GM19035 (cell line): ENCODE measurements around the gene MYH15.

ENCODE experiments used
- ATAC-seq: cut with Tn5 transposase; IDR thresholded peaks from one replicate; pipeline ENCODE4 v1.9.1; 2021; ENCODE audit not compliant: unreplicated experiment

MYH15 gene

DNA sequence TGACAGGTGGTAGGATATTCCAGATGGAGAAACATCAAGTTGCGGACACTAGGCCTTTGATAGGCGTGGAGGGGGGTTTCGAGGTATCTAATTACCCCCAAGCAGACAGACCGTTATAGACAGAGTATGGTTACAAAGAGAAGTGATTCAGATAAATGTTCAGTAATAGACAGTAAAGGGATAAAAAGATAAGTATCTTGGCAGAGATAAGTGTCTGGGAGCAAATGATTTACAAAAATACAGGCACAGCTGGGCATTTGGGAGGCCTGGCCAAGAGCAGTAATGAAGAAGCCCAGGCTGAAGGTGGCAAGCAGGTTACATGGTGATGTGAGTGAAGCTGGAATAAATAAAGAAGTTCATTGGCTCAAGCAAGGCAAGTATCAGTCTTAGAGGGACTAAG, 659 bp upstream of the MYH15 start:
- ATAC-seq = no peak

DNA sequence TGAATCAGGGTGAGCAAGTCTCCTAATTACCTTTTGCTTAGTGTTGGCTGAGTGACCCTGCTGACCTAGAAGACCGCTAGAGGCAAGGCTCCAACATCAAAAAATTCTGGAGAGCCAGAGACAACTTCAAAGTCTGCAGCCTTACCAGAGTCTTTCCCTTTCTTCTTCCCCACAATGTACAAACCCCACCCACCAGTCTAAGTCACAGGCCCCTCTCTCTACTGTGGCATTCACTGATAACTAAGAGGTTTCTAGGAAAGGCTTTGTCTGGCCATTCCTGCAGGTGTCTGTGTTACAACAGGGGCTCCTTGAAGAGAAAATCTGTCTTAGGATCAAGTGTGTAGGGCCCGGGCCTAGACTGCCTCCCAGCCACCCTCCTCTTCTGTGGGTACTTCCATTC, 525 bp downstream of the MYH15 start:
- no peak for ATAC-seq

DNA sequence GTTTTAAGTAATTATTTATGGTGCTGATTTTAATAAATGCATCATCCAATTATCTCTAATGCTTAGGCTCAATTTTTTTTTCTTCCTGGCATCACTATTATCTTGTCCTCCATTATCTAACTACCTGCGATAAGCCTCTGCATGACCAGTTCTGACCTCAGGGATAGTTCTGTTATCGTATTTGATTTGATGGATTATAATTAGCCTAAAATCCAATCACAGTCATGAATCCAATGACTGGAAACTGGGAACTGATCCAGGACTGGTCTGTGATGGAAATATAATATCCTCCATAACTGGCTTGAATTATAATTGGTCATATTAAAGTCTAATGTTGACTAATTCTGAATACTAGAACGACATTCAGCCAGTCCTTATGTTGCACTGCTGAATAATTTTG, 1.1 kb downstream of the MYH15 start:
- no peak for ATAC-seq

DNA sequence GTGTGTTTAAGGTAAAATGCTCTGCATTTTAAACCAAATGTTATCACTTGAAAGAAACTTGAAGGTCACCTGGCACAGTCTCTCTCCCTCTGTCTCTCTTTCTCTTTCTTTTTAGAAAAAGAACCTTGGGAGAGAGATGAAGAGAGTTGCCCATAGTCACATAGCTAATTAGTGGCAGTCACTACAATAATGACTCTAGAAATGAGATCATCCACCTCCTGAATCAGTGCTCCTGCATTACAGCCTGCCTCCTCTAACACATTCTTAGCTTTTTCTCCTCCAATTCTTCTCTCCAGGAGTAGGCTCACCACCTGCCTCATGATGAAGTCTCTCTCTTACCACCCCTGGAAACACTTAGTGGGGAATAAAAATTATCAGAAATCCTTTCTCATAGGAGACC, 2.5 kb downstream of the MYH15 start:
- ATAC-seq = no peak

DNA sequence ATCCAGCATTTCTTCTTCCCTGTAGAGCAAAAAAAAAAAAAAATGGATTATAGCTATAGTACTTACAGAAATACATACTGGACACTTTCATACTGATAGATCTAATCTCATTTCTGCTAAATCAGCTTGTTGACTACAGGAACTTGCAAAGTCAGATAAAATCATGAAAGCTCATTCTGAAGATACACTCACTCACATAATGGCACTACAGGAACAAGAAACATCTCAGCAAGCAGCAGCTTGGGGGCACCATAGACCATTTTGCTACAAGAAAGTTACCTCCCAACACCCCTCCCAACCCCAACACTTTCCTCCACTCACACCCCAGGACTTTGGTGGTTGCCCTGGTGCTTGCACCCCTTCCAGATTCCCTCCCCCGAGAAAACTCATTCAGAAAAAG, 4.6 kb downstream of the MYH15 start:
- no peak for ATAC-seq

DNA sequence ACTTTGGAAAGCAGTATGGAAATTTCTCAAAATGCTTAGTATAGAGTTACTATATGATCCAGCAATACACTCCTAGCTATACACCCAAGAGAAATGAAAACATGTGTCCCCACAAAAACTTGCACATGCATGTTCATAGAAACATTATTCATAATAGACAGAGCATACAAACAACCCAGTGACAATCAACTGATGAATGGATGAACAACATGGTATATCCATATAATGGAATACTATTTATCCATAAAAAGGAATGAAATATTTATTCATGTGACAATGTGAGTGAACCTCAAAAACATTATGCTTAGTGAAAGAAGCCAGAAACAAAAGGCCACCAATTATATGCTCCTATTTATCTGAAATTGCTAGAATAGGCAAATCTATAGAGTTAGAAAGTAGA, 6.7 kb downstream of the MYH15 start:
- no peak for ATAC-seq

DNA sequence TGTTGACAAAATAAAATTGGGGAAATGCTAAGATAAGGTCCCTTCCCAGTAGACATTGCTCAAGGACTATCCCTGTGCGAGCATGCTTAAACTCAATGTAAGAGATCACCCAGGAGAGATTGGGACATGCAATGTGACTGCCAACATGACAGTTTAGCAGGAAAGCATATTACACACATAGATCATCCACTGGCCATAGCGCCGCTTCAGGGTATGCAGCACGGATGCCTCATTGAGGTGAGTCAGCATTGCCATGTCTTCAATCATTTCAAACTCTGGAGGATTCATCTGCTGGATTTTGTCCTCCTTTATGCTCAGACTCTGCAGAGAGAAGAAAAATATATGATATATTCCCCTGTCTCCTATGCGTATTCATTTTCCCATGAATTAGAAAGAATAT, 8.9 kb downstream of the MYH15 start:
- no peak for ATAC-seq

DNA sequence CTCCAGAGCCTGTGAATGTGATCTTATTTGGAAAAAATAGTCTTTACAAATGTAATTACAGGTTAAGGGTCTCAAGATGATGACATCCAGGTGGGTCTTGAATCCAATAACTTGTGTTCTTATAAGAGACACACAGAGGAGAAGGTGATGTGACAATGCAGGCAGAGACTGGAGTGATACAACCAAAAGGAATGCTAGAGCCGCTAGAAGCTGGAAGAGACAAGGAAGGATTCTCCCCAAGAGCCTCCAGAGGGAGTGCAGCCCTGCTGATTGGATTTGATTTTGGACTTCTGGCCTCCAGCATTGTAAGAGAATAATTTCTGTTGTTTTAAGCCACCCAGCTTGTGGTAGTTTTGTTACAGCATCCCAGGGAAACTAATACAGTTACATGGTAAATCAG, 9.7 kb downstream of the MYH15 start:
- ATAC-seq = no peak

DNA sequence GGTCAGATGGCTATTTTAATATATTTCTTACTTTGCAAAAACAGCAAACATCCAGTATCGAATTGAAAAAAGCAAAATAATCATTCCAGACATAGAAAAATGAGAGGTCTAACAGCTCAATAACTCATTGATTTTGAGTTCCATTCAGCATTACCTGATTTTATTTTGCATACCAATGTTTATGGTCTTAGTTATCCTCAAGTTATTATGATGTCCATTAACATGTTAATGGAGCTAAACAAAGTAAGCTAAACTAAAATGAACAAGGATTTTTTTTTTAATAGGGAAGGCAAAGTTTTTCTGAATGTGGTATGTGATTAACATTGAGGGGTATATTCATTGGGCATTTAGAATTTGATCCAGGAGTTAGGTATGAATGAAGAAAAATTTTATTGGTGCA, 13.1 kb downstream of the MYH15 start:
- no peak for ATAC-seq

DNA sequence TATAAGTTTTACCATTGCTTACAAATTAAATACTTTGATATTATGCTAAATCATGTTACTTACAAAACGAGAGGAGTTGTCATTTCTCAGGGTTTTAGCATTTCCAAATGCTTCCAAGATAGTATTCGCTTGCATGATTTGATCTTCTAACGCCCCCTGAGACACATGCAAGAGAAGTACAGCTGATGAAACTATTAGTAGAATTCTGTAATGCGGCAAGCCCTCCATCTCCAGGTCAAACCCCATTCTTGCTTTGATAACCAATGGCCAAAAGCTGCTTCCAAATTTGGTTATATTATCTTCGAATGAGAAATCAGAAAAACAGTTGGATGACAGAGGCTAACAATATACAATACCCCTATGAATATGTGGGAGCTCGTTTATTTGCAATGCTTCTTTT, 14.7 kb downstream of the MYH15 start:
- no peak for ATAC-seq

DNA sequence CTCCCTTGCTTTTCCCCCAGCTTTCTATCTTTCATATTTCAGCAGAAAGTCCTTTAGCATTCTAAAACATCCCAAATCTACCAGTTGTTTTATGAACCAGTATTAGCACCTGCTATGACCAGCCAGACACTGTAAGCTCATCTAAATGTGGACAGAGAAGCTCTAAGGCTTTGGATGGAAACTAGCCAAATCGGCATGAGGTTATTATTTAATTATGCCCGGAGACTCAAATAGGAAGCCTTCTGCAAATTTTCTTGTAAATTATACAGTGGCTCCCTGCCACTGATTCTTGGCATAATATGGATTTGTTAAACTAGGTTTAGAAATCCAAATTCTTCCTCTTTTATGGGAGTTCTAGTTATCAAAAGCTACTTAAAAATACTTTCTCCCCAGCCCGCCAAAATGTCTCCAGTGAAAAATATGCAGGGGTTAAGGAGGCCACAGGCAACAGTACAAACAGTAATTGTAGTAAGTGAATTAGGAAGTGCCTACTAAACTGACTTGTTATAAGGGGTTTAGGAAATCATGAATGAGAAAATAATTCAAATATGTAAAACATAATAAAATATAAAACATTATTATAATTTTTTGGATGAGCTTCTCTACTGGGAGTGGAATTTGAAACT, 15.4 kb downstream of the MYH15 start:
- no peak for ATAC-seq

DNA sequence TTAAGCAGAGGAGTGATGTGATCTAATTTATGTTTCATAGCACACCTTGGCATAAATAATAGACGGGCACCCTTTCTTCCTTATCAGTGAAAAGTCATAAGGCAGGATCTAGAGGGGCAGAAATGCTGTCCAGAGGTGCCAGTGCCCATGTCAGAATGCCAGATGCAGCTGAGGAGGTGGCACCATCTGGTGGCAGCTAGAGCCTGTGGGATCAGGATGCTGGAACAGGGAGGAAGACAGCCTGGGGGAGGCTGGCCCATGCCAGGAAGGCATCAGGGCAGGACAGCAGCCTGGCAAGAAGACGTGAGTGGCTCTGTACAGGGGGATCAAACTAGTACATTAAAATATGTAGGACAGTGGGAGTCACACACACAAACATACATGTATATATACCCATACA, 16.5 kb downstream of the MYH15 start:
- ATAC-seq = no peak

DNA sequence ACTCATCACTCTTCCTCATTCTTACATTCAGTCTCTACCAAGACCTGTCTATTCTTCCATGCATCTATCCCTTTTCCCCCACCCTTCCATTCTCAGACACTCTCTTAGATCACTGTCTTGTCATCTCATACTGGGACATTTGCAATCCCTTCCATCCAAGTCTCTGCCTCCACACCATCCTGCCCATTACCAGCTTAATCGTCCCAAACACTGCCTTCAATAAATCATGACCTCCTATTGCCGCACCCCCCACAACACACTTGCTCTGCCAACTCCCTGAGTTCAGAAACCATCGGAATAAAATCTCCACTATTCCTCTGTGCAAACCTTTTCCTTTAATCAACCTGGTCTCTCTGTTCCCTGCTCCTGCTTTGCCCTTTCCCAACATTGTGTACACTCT, 18.9 kb downstream of the MYH15 start:
- no peak for ATAC-seq

DNA sequence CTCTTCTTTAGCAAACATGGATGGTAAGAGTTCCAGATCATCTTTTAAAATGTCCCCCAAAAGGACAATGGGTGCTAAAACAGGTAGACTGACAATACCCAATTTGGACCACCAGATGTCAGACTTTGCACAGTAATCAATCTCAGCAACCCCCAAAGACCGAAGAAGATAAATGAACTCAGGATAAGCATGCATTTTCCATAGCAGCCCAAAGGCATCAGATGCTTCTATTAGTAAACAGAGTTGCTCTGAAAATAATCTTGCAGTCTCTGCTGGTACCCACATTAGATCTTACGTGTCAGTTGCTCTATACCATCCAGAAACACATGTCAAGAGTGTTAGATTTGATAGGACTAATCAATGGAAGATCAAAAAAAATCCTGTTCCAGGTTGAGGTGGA, 20.6 kb downstream of the MYH15 start:
- ATAC-seq = peak; percentile 66

DNA sequence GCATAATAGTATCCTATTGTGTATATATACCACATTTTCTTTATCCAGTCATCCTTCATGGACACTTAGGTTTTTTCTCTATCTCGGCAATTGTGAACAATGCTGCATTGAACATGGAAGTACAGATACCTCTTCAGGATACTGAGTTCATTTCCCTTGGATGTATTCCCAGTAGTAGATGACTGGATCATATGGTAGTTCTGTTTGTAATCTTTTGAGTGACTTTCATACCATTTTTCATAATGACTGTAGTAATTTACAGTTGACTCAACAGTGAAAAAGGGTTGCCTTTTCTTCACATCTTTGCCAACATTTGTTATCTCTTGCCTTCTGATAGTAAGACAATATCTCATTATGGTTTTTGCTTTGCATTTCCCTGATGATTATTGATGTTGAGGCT, 21.8 kb downstream of the MYH15 start:
- ATAC-seq = no peak

DNA sequence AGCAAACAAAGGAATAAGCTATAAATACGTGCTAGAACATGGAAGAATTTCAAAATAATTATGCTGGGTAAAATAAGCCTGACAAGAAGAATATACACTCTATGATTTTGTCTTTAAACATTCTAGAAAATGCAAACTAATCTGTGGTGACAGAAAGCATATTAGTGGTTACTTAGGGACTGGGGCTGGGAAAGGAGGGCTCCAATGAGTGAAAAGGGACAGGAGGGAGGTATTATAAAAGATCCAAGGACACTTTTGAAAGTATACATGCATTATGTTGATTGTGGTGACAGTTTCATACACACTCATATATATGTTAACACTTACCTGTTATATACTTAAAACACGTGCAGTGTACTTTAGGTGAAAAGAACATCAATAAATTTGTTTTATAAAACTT, 23.0 kb downstream of the MYH15 start:
- ATAC-seq = no peak

DNA sequence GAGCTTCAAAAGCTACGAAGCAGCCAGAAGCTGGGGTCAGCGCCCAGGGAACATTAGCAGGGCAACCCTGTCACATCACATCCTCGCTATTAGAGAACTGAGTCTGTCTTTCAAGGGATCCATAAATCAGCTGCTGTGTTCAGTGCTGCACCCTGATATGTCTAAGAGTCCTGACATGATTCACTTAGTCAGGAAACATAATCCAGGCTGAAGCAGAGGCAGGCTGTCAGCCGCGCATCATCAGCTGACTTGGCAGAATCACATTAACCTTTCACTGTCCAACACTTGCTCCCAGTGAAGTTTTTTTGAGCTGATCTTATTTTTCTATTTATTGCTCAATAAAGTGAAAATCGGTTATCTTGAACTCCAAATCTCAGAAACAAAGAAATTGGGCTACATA, 23.5 kb downstream of the MYH15 start:
- ATAC-seq = no peak

DNA sequence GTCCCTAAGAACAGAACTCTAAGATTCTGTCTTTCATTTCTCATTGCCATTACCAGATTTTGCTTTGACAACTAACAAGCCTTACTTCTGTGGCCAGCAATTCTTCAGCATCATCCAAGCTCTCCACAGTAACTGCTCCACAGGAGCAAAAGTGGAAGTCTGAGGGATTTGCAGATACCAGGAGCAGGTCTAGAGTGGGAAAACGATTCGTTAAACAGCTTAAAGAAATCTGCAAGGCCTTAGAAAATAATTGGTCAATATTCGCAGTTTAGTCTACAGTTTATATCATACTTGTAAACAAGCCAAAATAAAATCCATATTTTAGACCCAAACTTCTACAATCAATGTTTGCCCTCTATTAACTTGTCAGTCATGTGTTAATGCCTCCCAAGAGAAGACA, 24.1 kb downstream of the MYH15 start:
- no peak for ATAC-seq

DNA sequence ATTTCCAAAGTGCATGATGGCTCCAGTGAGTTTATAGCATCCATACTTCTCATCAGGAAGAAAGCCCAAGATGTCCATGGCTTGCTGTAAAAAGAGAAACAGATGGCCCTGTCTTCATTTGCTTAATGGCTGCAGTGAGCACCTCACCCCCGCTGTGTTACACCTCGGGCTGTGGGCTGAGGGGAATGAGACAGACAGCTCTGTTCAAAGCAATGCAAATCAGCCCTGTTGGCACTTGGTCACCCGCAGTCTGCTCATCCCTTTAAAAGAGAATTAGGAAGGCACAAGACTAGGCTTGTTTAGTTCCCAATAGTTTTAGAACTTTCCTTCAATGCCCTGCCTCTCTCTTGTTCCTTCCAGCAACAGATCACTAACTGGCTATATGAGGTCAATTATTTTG, 25.2 kb downstream of the MYH15 start:
- ATAC-seq = no peak

DNA sequence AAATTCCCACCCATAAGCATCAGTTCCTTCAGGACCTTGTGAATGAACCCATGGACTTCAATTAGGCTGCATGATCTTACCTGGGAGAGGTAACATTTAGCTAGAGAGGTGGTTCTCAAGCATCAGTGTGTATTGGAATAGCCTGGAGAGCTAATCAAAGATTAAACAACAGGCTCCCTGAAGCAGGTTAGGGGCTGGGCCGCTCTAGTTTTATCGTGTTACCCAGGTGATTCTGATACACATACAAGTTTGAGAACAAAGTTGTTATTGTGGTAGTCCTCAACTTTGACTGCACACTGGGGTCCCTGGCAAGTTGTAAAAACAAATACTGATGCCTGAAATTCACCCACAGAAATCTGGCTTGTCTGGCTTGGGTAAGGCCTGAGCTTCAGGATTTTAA, 31.2 kb downstream of the MYH15 start:
- no peak for ATAC-seq

DNA sequence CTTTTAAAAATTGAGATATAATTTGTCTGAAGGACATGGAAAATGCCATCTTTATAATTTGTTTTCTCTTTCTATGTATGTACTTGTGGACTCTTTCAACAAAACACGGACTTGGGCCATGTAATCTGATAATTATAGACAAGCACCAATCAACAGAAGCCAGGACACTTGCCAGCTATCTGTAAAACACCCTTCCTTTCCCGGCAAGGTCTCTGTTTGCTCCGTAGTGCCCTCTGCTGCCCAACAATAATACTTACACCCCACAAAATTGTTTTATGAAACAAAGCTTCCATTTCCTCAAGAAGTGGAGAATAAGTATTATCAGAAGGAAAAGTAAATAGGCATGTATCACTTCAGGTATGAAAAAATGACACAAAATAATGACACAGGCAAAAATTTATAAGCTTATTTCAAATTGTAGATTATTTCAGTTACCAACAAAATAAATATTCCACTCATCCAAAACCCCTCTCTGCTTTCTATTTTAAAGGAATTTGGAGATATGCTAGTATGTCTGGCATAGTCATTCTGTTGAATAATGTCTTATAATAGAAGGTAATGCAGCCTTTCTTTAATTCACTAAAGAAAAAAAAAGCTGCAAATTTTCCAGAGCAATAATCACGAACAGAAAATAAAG, 32.8 kb downstream of the MYH15 start:
- ATAC-seq = peak; percentile 71

DNA sequence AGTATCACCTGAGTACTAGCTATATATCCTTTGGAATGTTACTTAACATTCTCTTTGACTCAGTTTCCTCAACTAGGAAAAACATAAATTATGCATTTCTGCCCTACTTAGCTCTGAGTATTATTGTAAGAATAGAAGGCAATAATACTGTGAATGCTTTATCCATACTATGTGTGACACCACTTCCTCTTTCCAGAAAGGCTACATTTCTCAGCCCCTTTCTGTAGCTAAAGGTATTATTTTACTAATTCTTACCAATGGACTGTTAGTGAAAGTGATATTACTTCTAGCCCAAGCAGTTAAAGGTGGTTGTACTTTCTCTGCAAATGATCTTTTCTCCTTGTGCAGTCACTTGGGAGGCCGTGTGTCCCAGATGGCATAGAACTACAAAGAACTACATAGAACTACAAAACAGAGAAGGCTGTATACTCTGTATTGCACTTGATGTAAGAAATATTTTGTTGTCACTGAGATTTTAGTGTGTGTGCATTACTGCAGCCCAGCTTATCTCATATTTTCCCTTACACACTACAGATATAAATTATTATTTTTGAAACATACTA, 35.1 kb downstream of the MYH15 start:
- no peak for ATAC-seq

DNA sequence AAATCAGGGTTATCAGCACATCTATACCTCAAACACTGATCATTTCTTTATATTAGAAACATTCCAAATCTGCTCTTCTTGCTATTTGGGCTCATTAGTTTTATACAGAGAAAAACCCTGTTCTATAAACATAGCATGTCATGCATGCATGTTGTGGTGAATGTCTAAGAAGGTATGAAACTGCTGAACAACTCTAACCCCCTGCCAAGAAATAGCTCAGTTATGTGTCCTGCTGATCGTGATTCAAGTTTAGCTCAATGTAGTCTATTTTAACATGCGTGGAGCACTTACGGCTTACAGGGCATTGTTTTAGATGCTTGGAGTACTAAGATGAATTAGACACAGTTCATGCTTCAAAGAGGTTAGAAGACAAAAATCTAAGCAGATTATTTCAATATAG, 35.8 kb downstream of the MYH15 start:
- no peak for ATAC-seq
